SH-SY5Y (cell line): ENCODE data around the gene PTGER4.

ENCODE experiments used
- GATA2 ChIP-seq: IDR thresholded peaks from 2 replicates; pipeline ENCODE4 v1.6.1; 2011; ENCODE audit warnings: mild to moderate bottlenecking, low read depth, low read length
- GATA3 ChIP-seq: IDR thresholded peaks from 2 replicates; pipeline ENCODE4 v1.6.1; 2011; ENCODE audit warnings: low read depth, mild to moderate bottlenecking, low read length, moderate library complexity

The PTGER4 gene

GRCh38 chr5:40680741-40681362 lies 1.1 kb downstream of the PTGER4 start:
- TF ChIP-seq GATA2 (no peak), GATA3 (no peak)

GRCh38 chr5:40681363-40682153 lies 1.8 kb downstream of the PTGER4 start:
- TF ChIP-seq GATA3 (no peak), GATA2 (no peak)

DNA sequence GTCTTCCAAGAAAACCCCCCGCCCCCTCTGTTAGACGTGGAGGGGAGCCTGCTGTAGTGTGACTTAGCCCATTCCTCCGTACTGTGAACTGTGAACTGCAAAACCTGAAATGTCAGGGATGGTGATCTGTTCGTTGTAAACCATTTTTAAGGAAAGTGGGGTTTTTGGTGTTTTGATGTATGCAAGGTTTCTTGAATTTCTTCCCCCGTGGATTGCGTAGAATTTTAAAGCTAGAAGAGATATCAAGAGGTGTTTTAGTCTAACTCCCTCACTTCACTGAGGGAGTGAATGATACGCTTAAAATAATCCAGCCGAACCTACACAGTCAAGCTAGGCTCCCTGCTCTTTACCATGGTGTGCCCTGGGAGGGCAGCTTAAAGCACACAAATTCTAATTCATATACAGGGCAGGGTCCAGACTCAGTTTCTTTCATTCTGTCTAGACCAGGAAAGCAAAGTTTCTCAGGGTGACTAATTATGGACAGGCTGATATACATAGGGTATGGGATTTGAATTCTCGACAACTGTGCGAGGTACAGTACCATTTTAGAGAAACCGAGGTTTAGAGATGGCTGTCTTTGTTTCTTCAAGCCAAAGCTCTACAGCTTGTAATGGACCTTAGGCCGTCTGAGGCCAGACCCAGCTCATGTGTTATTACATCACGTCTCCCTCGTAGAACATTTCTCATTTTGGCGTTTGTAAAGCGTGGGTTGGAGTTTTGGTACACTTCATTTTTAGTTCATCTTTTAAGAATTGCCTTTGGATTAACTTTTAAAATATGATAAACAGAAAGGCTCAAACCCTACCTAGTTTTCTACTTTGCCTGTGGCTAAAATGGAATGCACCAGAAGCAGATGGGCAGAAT lies 2.7 kb downstream of the PTGER4 start:
- TF ChIP-seq GATA3 = no peak
- no peak for TF ChIP-seq GATA2

DNA sequence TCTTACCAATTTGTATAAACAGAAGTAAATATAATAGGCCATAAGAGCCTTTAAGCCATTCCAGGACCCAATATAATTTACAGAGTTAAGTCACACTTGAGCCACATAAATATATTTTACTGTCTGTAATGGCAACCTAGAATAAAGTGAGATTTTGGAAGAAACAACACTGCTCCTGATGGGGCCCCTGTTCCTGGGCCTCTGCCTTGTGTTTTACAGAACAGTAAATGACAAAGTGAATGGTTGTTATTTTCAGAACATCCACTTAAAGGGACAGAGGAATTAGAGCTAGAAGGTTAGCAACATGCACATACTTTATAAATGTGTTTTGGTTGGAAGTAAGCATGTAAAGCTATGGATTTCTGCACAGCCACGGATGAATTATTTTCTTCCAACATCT lies 3.6 kb downstream of the PTGER4 start:
- TF ChIP-seq GATA3 (no peak), GATA2 (no peak)

DNA sequence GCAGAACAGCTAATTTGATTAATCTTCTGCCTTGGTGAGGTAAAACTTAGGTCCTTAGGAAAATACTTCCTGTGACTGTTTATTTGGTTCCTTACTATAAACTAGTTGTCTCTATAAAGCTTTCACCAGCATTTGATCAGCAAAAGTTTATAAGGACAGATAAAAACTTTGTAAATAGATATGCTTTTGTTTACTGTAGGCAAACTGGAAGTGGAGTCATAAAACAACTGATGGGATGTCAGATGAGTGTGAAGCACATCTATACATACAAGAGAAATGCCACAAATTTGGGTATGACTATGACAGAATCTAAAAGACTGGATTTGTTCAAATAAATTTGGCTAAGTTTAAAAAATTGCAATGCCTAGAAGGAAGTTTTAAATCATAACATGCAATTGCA lies 5.5 kb downstream of the PTGER4 start:
- TF ChIP-seq GATA3 (no peak), GATA2 (no peak)

GRCh38 chr5:40685976-40686486 lies 6.3 kb downstream of the PTGER4 start:
- TF ChIP-seq GATA2 = no peak
- no peak for TF ChIP-seq GATA3

- no peak for TF ChIP-seq GATA3
- no peak for TF ChIP-seq GATA2
Observed at GRCh38 chr5:40687321-40687720, 7.6 kb downstream of the PTGER4 start.

DNA sequence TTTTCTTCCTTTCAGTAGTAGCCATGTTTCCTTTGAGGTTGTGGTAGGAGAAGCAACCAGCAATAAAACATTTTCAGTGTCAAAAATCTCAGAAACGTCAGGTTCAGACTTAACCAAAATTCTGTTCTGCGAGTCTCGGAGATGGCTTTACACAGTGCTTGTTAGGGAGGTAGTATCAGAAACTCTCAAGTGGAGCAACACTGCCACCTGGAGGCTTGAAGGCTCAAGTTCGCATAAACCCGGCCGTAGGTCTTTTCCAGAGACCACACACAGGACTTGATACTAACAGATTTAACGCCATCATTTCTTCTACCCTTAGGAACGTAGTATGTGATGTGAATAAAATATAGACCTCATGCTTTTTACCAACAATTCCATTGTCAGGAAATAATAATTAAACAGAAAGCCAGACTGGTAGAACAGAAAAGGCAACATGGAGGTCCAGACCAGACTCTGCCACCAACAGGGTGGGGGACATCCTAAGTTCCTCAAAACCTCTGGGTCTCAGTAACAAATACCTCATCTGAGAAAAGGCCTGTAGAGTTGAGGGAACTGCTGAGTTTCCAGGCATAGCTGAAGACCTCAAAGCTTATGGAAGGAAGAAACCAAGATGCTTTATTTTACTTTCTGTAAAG lies 8.5 kb downstream of the PTGER4 start:
- TF ChIP-seq GATA3 (no peak), GATA2 (no peak)

DNA sequence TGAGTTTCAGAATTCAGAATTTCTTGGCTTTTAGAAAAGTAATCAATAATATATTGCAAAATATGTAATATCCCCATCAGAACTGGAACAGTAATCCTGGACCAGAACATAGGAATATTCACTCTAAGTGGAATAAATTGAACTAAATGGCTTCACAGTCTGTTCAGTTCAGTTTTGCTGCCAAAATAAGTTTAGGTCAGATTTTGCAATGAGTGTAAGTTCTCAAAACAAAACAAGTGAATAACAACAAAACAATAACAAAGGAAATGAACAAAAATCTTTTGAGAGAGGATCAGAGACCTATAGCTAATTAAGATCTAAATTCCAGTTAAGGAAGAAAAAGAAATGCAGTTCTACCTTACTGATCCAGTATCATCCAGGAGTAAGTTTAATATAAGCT lies 9.3 kb downstream of the PTGER4 start:
- no peak for TF ChIP-seq GATA2
- TF ChIP-seq GATA3 = no peak

DNA sequence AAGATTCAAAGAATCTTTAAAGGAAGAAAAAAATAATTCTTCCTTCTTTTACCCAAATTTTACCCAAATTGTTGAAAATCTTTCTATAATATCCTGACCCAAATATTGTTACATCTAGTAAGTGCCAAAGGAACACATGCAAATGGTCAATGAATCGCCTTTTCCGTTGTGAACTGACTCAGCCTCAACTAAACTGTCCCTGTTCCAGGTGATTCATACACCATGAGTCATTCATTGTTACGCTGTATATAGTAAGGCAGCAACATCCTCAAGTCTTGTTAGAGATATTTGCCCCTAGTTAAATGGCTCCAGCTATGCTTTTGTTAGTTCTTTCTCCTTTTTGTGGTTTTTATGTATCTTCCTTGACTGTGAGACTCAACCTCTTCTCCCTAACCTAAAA lies 9.7 kb downstream of the PTGER4 start:
- no peak for TF ChIP-seq GATA3

- no peak for TF ChIP-seq GATA3
- TF ChIP-seq GATA2 = no peak
Observed at GRCh38 chr5:40690267-40690666, 10.6 kb downstream of the PTGER4 start.

- TF ChIP-seq GATA3 = no peak
- TF ChIP-seq GATA2 = no peak
Observed at GRCh38 chr5:40691894-40692293, 12.2 kb downstream of the PTGER4 start.

DNA sequence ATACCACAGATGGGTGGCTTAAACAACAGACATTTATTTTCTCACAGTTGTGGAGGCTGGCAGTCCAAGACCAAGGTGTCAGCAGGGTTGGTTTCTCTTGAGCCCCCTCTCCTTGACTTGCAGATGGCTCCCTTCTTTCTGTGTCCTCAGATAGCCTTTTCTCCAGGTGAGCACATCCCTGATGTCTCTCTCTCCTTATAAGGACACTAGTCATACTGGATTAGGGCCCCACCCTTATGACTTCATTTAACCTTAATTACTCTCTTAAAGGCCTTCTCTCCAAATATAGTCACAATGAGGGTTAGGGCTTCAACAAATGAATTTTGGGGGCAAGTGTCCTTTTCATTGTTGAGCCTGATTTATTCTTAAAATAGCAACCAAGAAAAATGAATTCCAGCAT lies 14.7 kb downstream of the PTGER4 start:
- no peak for TF ChIP-seq GATA3
- TF ChIP-seq GATA2 = no peak
